Prostate gland (tissue), 2 donors: ENCODE data around the gene SELENOM.

Experiments
- POLR2A ChIP-seq: fragments of 450-650 bp; IDR thresholded peaks from one replicate; pipeline ENCODE4 v1.6.1; 2016; ENCODE audit warnings: antibody characterized with exemption, mild to moderate bottlenecking
- TF ChIP-seq, protein P1 (sequence below), 4 experiments: fragments of 200-600 bp in 2 of 4; fragments of 450-650 bp in 2 of 4; sonication (generic) in 2 of 4; IDR thresholded peaks; 1 replicate in 3 of 4; 2 replicates in 1 of 4; pipeline ENCODE4 v1.5.1; 2016 to 2019; ENCODE audit warnings: antibody characterized with exemption in 4 of 4, mild to moderate bottlenecking in 2 of 4, moderate library complexity in 2 of 4

DNA sequence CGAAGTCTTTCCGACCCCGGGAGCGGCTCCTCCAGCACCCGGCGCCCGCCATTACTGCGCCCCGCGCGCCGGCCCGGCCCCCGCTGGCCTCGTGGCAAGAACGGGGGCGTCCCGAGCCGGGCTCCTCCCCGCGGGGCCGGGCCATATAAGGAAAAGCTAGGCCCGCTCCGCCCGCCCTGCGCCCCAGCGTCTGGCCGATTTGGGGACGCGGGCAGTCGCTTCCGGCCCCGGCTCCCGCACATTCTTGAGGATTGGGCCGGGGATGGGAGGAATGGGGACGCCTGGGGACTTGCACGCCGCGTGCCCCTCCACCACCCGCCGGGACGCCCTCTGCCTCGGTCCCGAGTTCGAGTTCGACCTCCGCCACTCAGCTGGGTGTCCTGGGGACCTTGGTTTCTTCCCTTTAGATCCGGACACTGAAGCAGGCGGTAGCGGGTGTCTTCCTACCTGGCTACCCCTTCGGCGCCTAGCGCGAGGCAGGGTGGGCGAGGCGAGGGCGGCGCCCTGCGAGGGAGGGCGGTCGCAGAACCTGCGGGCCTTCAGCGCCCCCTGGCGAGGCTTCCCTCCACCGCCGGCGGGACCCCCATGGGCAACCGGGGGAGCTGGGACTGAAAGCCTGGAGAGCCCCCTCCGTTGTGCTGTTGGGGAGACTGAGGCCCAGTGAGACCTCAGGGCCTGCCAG, 22.4 kb downstream of the SELENOM start:
- TF ChIP-seq, protein P1, sequence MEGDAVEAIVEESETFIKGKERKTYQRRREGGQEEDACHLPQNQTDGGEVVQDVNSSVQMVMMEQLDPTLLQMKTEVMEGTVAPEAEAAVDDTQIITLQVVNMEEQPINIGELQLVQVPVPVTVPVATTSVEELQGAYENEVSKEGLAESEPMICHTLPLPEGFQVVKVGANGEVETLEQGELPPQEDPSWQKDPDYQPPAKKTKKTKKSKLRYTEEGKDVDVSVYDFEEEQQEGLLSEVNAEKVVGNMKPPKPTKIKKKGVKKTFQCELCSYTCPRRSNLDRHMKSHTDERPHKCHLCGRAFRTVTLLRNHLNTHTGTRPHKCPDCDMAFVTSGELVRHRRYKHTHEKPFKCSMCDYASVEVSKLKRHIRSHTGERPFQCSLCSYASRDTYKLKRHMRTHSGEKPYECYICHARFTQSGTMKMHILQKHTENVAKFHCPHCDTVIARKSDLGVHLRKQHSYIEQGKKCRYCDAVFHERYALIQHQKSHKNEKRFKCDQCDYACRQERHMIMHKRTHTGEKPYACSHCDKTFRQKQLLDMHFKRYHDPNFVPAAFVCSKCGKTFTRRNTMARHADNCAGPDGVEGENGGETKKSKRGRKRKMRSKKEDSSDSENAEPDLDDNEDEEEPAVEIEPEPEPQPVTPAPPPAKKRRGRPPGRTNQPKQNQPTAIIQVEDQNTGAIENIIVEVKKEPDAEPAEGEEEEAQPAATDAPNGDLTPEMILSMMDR (IDR thresholded peaks at IDR 0.05): peak; percentile 81 to 93 (median 90)
- TF ChIP-seq POLR2A: peak; percentile 87
